Bronchial epithelial cell (primary cell): ENCODE results near the gene MAPKBP1. TPM values are rescaled to one million over a fixed set of nuclear protein-coding genes. Genes with fewer than 3 reads are reported as not detected.

Source experiments
- DNase-seq: peaks from one replicate; pipeline ENCODE4 v3.0.0-alpha.2; 2010; ENCODE audit warnings: low read depth
- FAIRE-seq: peaks from 2 replicates; lab custom pipeline; 2011; peaks lifted over from hg19 to GRCh38; lab: Jason Lieb, UNC
- H3K27me3 ChIP-seq: 2 replicates; pipeline ENCODE4 v1.5.1; 2011; ENCODE audit warnings: low read length; ENCODE audit not compliant: control insufficient read depth, insufficient read depth
- H3K36me3 ChIP-seq: 2 replicates; pipeline ENCODE4 v1.5.1; 2011; ENCODE audit warnings: low read length; ENCODE audit not compliant: control insufficient read depth, insufficient read depth
- H3K4me3 ChIP-seq: 2 replicates; pipeline ENCODE4 v1.5.1; 2011; ENCODE audit warnings: mild to moderate bottlenecking, low read depth, low read length, control low read depth
- CTCF ChIP-seq: IDR thresholded peaks from 2 replicates; pipeline ENCODE4 v1.5.1; 2011; ENCODE audit warnings: mild to moderate bottlenecking, moderate library complexity, low read length, control low read depth, inconsistent platforms; ENCODE audit not compliant: insufficient read depth, severe bottlenecking
- total RNA-seq: library from RNA; depleted of rRNA; stranded (reverse); fragments of >200 nt; gene quantifications from 2 replicates; pipeline ENCODE4 v1.2.1, GENCODE V29; 2014

Gene MAPKBP1
- total RNA-seq, 1 donor from 2014 or later = 12.9 TPM

GRCh38 chr15:41843571-41843970 lies 69.3 kb downstream of the MAPKBP1 start:
- no peak for FAIRE-seq
- no peak for DNase-seq
- peaks cover 57% of the 10 kb centered on the region for H3K36me3 ChIP-seq

GRCh38 chr15:41844814-41845213 lies 70.5 kb downstream of the MAPKBP1 start:
- no peak for TF ChIP-seq CTCF
- FAIRE-seq = no peak
- H3K4me3 ChIP-seq = no peak overlapping the region
- no peaks in the 10 kb centered on the region for H3K27me3 ChIP-seq
- peaks cover 53% of the 10 kb centered on the region for H3K36me3 ChIP-seq
- no peak for DNase-seq

More at GRCh38 chr15:41843571-41843970, 69.3 kb downstream of the MAPKBP1 start:
- no peak for TF ChIP-seq CTCF
- Histone ChIP-seq H3K27me3 (no peaks in the 10 kb centered on the region), H3K4me3 (no peak overlapping the region)

- no peak overlapping the region for H3K4me3 ChIP-seq
- no peak for TF ChIP-seq CTCF
- no peaks in the 10 kb centered on the region for H3K27me3 ChIP-seq
- no peak for DNase-seq
- H3K36me3 ChIP-seq = peaks cover 31% of the 10 kb centered on the region
- FAIRE-seq = no peak
Measured at GRCh38 chr15:41847206-41847605, 72.9 kb downstream of the MAPKBP1 start.

- no peak for DNase-seq
- no peak overlapping the region for H3K4me3 ChIP-seq
- peaks cover 27% of the 10 kb centered on the region for H3K36me3 ChIP-seq
- TF ChIP-seq CTCF = no peak
- H3K27me3 ChIP-seq = no peaks in the 10 kb centered on the region
- FAIRE-seq = no peak
Measured at GRCh38 chr15:41847981-41848380, 73.7 kb downstream of the MAPKBP1 start.

GRCh38 chr15:41848631-41849030 lies 74.3 kb downstream of the MAPKBP1 start:
- Histone ChIP-seq H3K4me3 (no peak overlapping the region), H3K27me3 (no peaks in the 10 kb centered on the region), H3K36me3 (peaks cover 27% of the 10 kb centered on the region)
- FAIRE-seq (peak; percentile 82), DNase-seq (no peak)
- no peak for TF ChIP-seq CTCF

GRCh38 chr15:41849204-41849603 lies 74.9 kb downstream of the MAPKBP1 start:
- H3K36me3 ChIP-seq = peaks cover 26% of the 10 kb centered on the region

More at GRCh38 chr15:41849204-41849603, 74.9 kb downstream of the MAPKBP1 start:
- peak; percentile 79 for DNase-seq
- no peak for TF ChIP-seq CTCF
- H3K4me3 ChIP-seq = no peak overlapping the region
- FAIRE-seq = no peak
- H3K27me3 ChIP-seq = no peaks in the 10 kb centered on the region
